ENCODE results near the gene RAPGEF6.
A peak's percentile ranks its signal among the peaks of the same experiment; 100 is the strongest.

The RAPGEF6 gene

GRCh38 chr5:131589510-131590348 is 45.3 kb downstream of the RAPGEF6 start:
- H3K36me3 Mint-ChIP-seq (ENCODE audit: insufficient read depth), result peaks cover 3% of the 10 kb centered on the region
- peaks cover 28% of the 10 kb centered on the region for H3K4me1 Mint-ChIP-seq
- H3K4me3 Mint-ChIP-seq, result no peak overlapping the region
- DNase-seq (ENCODE audit: low spot score in 2 of 2), result peak; percentile 14 to 20
- H3K27ac Mint-ChIP-seq (ENCODE audit: low read depth), result no peak overlapping the region
- H3K27me3 Mint-ChIP-seq, result no peaks in the 10 kb centered on the region
- no peaks in the 10 kb centered on the region for H3K9me3 Mint-ChIP-seq
- ATAC-seq (replicated peaks; ENCODE audit: extremely low read depth, poor library complexity, severe bottlenecking), result peak; percentile 49

GRCh38 chr5:131587541-131587940 is 47.5 kb downstream of the RAPGEF6 start:
- Mint-ChIP-seq H3K9me3 (no peaks in the 10 kb centered on the region), H3K27ac (ENCODE audit: low read depth) (no peak overlapping the region), H3K27me3 (no peaks in the 10 kb centered on the region), H3K36me3 (ENCODE audit: insufficient read depth) (peaks cover 1% of the 10 kb centered on the region), H3K4me3 (no peak overlapping the region), H3K4me1 (peaks cover 26% of the 10 kb centered on the region)
- ATAC-seq (replicated peaks; ENCODE audit: extremely low read depth, poor library complexity, severe bottlenecking) (no peak), DNase-seq (ENCODE audit: low spot score in 2 of 2) (no peak)

- Mint-ChIP-seq H3K27ac (ENCODE audit: low read depth) (peak overlapping the region; percentile 30), H3K27me3 (no peaks in the 10 kb centered on the region), H3K9me3 (no peaks in the 10 kb centered on the region), H3K4me3 (no peak overlapping the region), H3K4me1 (peaks cover 50% of the 10 kb centered on the region), H3K36me3 (ENCODE audit: insufficient read depth) (peaks cover 3% of the 10 kb centered on the region)
- DNase-seq (ENCODE audit: low spot score in 2 of 2), result no peak
- no peak for ATAC-seq (replicated peaks; ENCODE audit: extremely low read depth, poor library complexity, severe bottlenecking)
These were observed 53.3 kb downstream of the RAPGEF6 start for GRCh38 chr5:131581702-131582101.

GRCh38 chr5:131579917-131580671 is 54.9 kb downstream of the RAPGEF6 start:
- no peak for DNase-seq (ENCODE audit: low spot score in 2 of 2)
- Mint-ChIP-seq H3K27me3 (no peaks in the 10 kb centered on the region), H3K4me1 (peaks cover 49% of the 10 kb centered on the region), H3K9me3 (no peaks in the 10 kb centered on the region), H3K36me3 (ENCODE audit: insufficient read depth) (peaks cover 3% of the 10 kb centered on the region), H3K27ac (ENCODE audit: low read depth) (no peak overlapping the region), H3K4me3 (no peak overlapping the region)
- ATAC-seq (replicated peaks; ENCODE audit: extremely low read depth, poor library complexity, severe bottlenecking), result no peak

- Mint-ChIP-seq H3K27me3 (no peaks in the 10 kb centered on the region), H3K9me3 (no peaks in the 10 kb centered on the region), H3K36me3 (ENCODE audit: insufficient read depth) (peaks cover 3% of the 10 kb centered on the region), H3K4me3 (no peak overlapping the region), H3K4me1 (peaks cover 33% of the 10 kb centered on the region), H3K27ac (ENCODE audit: low read depth) (no peak overlapping the region)
- DNase-seq (ENCODE audit: low spot score in 2 of 2) (no peak), ATAC-seq (replicated peaks; ENCODE audit: extremely low read depth, poor library complexity, severe bottlenecking) (no peak)
These were observed 59.3 kb downstream of the RAPGEF6 start for GRCh38 chr5:131575660-131576227.

- no peaks in the 10 kb centered on the region for H3K27me3 Mint-ChIP-seq
- DNase-seq (ENCODE audit: low spot score in 2 of 2) (no peak), ATAC-seq (replicated peaks; ENCODE audit: extremely low read depth, poor library complexity, severe bottlenecking) (no peak)
- H3K4me3 Mint-ChIP-seq, result no peak overlapping the region
- H3K4me1 Mint-ChIP-seq, result peaks cover 32% of the 10 kb centered on the region
- H3K36me3 Mint-ChIP-seq (ENCODE audit: insufficient read depth), result peaks cover 2% of the 10 kb centered on the region
- H3K27ac Mint-ChIP-seq (ENCODE audit: low read depth), result peak overlapping the region; percentile 54
- H3K9me3 Mint-ChIP-seq, result no peaks in the 10 kb centered on the region
These were observed 63.3 kb downstream of the RAPGEF6 start for GRCh38 chr5:131571669-131572168.

GRCh38 chr5:131570757-131571156 is 64.3 kb downstream of the RAPGEF6 start:
- Mint-ChIP-seq H3K27ac (ENCODE audit: low read depth) (no peak overlapping the region), H3K4me1 (peaks cover 32% of the 10 kb centered on the region), H3K4me3 (no peak overlapping the region), H3K9me3 (no peaks in the 10 kb centered on the region), H3K27me3 (no peaks in the 10 kb centered on the region), H3K36me3 (ENCODE audit: insufficient read depth) (peaks cover 2% of the 10 kb centered on the region)
- DNase-seq (ENCODE audit: low spot score in 2 of 2), result no peak
- ATAC-seq (replicated peaks; ENCODE audit: extremely low read depth, poor library complexity, severe bottlenecking), result no peak

- Mint-ChIP-seq H3K36me3 (ENCODE audit: insufficient read depth) (peaks cover 5% of the 10 kb centered on the region), H3K4me1 (peaks cover 26% of the 10 kb centered on the region), H3K27me3 (no peaks in the 10 kb centered on the region), H3K4me3 (no peak overlapping the region), H3K27ac (ENCODE audit: low read depth) (no peak overlapping the region), H3K9me3 (no peaks in the 10 kb centered on the region)
- ATAC-seq (replicated peaks; ENCODE audit: extremely low read depth, poor library complexity, severe bottlenecking), result no peak
- DNase-seq (ENCODE audit: low spot score in 2 of 2), result no peak
These were observed 70.8 kb downstream of the RAPGEF6 start for GRCh38 chr5:131564229-131564652.

- Mint-ChIP-seq H3K9me3 (no peaks in the 10 kb centered on the region), H3K4me3 (no peak overlapping the region), H3K36me3 (ENCODE audit: insufficient read depth) (peaks cover 8% of the 10 kb centered on the region), H3K4me1 (peaks cover 25% of the 10 kb centered on the region), H3K27me3 (no peaks in the 10 kb centered on the region), H3K27ac (ENCODE audit: low read depth) (no peak overlapping the region)
- ATAC-seq (replicated peaks; ENCODE audit: extremely low read depth, poor library complexity, severe bottlenecking), result no peak
- no peak for DNase-seq (ENCODE audit: low spot score in 2 of 2)
These were observed 71.4 kb downstream of the RAPGEF6 start for GRCh38 chr5:131563434-131564228.

- ATAC-seq (replicated peaks; ENCODE audit: extremely low read depth, poor library complexity, severe bottlenecking), result no peak
- Mint-ChIP-seq H3K27me3 (no peaks in the 10 kb centered on the region), H3K4me3 (no peak overlapping the region), H3K27ac (ENCODE audit: low read depth) (peak overlapping the region; percentile 30), H3K36me3 (ENCODE audit: insufficient read depth) (peaks cover 6% of the 10 kb centered on the region), H3K4me1 (peaks cover 48% of the 10 kb centered on the region), H3K9me3 (no peaks in the 10 kb centered on the region)
- no peak for DNase-seq (ENCODE audit: low spot score in 2 of 2)
These were observed 84.4 kb downstream of the RAPGEF6 start for GRCh38 chr5:131550606-131551005.

GRCh38 chr5:131548176-131548575 is 86.9 kb downstream of the RAPGEF6 start:
- peak overlapping the region; percentile 91 for H3K27ac Mint-ChIP-seq (ENCODE audit: low read depth)
- peaks cover 58% of the 10 kb centered on the region for H3K4me1 Mint-ChIP-seq
- no peak for DNase-seq (ENCODE audit: low spot score in 2 of 2)
- H3K9me3 Mint-ChIP-seq, result no peaks in the 10 kb centered on the region
- peak overlapping the region; percentile 86 for H3K4me3 Mint-ChIP-seq
- peaks cover 7% of the 10 kb centered on the region for H3K36me3 Mint-ChIP-seq (ENCODE audit: insufficient read depth)
- peak; percentile 98 for ATAC-seq (replicated peaks; ENCODE audit: extremely low read depth, poor library complexity, severe bottlenecking)
- H3K27me3 Mint-ChIP-seq, result no peaks in the 10 kb centered on the region

GRCh38 chr5:131545845-131546244 is 89.2 kb downstream of the RAPGEF6 start:
- H3K36me3 Mint-ChIP-seq (ENCODE audit: insufficient read depth), result peaks cover 16% of the 10 kb centered on the region
- DNase-seq (ENCODE audit: low spot score in 2 of 2) (no peak), ATAC-seq (replicated peaks; ENCODE audit: extremely low read depth, poor library complexity, severe bottlenecking) (no peak)
- no peaks in the 10 kb centered on the region for H3K27me3 Mint-ChIP-seq
- peak overlapping the region; percentile 15 for H3K27ac Mint-ChIP-seq (ENCODE audit: low read depth)
- H3K4me3 Mint-ChIP-seq, result peak overlapping the region; percentile 60
- no peaks in the 10 kb centered on the region for H3K9me3 Mint-ChIP-seq
- H3K4me1 Mint-ChIP-seq, result peaks cover 67% of the 10 kb centered on the region
